ENCODE measurements around the gene ZCCHC8. TPM values are rescaled to one million over a fixed set of nuclear protein-coding genes. Genes with fewer than 3 reads are reported as not detected.
"Not testable (repeated sequence)": the region's sequence is repeated elsewhere in the genome, so short reads cannot be mapped to it uniquely, and the experiment has no call there.

The ZCCHC8 gene
- total RNA-seq, 1 experiment from 2014 or later, result 17.1 TPM

DNA sequence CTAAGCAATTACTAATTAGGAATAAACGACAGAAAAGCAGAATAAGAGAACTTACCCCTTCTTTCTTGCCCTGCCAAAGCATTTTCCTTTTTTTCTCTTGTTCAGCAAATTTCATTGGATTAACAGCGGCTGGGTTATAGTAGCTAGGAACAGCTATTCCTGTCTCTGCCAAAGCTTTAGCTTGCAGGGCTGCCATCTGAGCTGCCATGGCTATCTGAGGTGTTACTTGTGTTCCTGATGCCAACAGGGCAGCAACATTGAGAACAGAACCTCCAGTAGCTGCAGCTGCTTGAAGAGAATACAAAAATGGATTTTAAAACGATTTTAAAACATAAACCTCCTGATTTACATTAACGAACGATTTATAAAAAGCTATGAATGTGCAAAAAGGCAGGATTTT lies 7.4 kb upstream of the ZCCHC8 start:
- DNase-seq (ENCODE audit: low read depth), result no peak

DNA sequence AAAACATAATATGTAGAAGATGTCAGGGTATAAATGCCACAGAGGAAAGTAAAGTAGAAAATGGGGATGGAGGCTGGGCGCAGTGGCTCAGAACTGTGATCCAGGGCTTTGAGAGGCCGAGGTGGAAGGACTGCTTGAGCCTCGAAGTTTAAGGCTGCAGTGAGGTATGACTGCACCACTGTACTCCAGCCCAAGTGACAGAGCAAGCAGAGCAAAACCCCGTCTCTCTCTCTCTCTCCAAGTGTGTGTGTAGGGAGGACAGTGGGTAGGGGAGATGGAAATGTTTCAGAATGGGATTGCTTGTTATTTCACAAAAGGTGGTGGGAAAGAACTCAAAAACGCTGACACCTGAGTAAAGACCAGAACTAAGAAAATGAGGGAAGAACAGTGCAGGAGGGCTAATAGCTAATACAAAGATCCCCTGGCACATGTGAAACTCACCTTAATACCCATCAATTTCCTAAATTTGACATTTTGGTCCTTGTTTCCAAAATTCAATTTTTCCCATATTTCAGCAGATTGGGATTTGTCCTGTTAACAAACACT lies 5.7 kb upstream of the ZCCHC8 start:
- DNase-seq (ENCODE audit: low read depth), result no peak

DNA sequence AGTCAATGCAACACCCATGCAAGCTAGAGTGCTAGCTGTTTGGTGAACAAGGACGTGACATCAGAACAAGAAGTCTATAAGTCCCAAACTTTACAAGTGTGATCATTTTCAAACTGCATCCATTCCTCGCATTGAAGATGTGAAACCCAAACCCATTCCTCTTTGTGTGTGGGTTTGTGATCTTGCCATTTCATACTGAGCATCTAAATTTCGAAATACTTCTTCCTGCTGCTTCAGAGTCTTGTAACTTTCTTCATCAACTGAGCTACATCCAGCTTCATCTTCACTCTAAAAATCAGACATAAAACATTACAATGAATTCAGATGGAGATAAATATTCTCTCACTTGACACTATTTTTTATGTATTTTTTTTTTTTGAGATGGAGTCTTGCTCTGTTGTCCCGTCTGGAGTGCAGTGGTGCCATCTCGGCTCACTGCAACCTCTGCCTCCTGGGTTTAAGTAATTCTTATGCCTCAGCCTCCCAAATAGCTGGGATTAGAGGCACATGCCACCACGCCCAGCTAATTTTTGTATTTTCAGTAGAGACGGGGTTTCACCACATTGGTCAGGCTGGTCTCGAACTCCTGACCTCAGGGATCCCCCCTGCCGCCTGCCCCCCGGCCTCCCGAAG lies 4.8 kb upstream of the ZCCHC8 start:
- DNase-seq (ENCODE audit: low read depth), result no peak

DNA sequence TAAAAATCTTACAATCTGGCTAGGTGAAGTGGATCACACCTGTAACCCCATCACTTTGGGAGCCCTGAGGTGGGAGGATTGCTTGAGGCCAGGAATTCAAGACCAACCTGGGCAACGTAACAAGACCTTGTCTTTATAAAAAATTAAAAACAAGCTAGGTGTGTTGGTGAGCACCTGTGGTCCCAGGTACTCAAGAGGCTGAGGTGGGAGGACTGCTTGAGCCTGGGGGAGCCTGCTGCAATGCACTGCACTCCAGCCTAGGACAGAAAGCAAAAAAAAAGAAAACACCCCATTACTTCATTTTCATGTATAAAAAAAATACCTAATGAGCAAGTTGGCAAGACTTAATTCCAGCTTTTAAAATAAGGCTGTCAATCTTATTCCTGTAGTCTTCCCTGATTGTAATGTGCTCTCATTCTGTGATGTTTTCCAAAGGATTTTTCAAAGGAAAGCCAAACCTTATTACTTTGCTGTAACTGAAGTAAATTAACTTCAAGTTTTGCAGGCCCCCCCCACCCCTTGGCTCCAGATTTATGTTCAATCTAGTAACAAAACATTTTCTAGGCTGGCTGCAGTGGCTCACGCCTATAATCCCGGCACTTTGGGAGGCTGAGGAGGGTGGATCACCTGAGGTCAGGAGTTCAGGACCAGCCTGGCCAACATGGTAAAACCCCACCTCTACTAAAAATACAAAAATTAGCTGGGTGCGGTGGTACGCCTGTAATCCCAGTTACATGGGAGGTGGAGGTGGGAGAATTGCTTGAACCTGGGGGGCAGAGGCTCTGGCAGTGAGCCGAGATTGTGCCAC lies 3.3 kb upstream of the ZCCHC8 start:
- no peak for DNase-seq (ENCODE audit: low read depth)

DNA sequence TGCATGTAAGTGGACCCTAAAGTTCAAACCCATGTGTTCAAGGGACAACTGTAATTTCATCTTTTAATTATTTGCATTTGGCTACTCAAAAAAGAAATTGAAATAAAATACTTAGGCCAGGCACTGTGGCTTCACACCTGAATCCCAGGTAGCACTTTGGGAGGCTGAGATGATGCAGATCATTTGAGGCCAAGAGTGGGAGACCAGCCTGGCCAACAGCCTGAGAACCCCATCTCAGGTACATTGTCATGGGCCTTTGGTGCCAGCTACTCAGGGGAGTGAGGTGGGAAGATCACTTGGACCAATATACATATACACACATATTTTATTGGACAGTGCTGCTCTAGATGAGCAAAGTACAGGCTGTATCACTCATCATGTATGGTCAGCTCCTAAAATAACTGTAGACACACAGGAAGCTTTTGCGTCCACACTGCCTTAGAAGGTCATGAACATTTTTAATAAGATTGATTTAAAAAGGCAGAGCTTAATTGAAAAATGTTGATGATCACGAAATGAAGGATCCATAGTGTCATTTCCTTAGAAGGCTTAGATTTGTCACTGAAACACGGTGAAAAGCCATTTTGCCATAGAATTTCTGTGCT lies 2.5 kb upstream of the ZCCHC8 start:
- DNase-seq (ENCODE audit: low read depth), result no peak

DNA sequence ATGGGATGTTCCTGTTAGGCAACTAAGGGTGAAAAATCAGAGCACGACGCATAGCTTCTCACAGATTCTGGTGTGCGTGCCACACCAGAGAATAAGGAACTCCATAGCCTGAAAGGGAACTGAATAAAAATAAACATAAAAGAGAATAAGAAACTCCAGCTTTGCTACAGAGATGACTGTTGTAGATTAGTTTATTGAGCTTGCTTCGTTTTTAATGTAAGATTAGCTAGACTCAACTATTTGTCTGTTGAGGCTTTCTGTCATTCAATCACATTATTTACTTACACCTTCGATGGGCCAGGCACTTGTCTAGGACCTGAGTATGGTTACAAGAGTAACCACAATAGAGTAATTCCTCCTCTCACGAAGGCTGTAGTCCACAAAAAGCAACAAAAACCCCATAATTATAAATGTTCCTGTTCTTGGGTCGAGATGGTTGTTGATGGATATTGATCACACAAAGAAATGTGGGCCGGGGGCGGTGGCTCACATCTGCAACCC lies 807 bp upstream of the ZCCHC8 start:
- DNase-seq (ENCODE audit: low read depth), result no peak

DNA sequence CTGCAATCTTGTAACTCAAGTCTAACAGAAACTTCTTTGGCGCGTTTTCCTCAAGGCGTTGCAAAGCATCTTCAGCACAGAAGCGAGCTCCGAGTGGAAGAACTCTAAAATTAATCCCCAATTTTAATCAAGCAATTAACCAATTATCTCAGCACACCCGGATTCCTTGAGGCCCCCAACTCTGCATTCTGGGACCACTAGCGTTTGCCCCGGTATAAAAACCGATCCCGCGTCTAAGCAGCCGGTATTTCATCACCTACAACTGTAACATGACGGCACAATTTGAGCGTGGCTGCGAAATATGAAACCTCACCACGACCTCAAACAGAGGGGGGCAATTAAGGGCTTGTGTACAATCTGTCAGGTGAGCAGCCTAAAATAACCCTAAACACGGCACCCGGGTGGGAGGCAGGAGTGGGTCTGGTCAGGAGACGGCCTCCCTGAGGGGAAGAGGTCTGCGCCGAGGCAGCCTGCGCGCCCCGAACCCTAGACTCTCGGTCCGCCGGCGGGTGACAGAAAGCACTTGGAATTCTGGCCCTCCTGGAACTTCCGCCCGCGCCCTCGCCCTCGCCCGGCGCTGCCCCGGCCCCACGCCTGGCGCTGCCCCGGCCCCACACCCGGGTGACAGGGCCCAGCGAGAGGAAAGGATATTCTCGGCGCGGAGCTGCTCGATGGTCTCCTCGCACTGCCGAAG lies 594 bp downstream of the ZCCHC8 start:
- DNase-seq (ENCODE audit: low read depth), result peak; percentile 63

DNA sequence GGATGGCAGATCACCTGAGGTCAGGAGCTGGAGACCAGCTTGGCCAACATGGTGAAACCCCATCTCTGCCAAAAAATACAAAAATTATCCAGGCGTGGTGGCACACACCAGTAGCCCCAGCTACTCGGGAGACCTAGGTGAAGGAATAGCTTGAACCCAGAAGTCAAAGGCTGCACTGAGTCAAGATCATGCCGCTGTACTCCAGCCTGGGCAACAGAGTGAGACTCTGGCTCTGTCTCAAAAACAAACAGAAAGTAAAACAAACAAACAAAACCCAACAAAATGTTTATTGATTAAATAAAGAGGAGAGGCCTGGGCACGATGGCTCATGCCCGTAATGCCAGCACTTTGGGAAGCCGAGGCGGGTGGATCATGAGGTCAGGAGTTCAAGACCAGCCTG lies 5.5 kb downstream of the ZCCHC8 start:
- no peak for DNase-seq (ENCODE audit: low read depth)

DNA sequence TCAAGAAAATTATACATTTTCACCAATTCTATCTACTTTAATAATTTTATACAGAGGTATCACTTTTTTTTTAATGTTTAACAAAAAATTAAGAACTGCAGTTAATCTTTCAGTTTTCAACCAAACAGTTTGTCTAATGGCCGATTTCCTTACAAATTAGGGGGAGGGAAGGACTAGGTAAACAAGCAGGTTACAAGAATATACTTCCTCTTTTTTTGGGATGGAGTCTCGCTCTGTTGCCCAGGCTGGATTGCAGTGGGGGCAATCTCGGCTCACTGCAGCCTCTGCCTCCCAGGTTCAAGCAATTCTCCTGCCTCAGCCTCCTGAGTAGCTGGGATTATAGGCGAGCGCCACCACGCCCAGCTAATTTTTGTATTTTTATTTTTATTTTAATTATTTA lies 7.5 kb downstream of the ZCCHC8 start:
- not testable (repeated sequence) for DNase-seq (ENCODE audit: low read depth)

DNA sequence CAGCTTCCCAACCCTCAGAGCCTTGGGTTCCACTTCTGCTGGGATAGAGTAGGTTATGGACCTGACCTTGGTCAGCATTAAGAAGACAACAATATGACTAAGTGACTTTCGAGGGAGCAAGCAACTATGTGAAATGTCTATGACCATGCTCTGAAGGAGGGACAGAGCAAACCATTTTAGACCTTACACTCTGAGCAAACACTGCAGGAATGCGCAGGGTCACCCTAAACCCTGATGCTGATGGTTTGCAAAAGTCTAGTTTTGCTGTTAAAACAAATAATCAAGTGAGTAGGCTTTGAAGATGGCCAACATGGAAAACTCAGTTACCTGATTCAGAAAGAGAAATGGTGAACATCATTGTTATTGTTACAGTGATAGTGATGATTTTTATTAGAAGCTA lies 8.7 kb downstream of the ZCCHC8 start:
- no peak for DNase-seq (ENCODE audit: low read depth)

DNA sequence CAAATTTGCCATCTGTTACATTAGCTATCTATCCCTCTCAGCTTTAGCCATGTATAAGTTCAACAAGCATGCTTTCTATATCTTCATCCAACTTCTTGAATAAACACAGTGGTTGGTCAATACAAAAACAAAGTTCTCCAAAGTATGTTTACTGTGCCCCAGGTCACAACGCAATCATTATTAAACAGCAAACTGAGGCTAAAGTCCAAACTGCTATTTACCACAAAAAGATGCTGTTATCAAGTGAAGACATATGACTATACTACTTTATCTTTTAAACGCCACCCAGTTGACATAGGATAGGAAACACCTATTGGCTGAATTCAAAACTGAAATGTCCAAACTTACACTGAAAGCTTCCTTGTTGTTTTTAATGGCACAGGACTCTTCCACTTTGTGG lies 11.7 kb downstream of the ZCCHC8 start:
- no peak for DNase-seq (ENCODE audit: low read depth)

DNA sequence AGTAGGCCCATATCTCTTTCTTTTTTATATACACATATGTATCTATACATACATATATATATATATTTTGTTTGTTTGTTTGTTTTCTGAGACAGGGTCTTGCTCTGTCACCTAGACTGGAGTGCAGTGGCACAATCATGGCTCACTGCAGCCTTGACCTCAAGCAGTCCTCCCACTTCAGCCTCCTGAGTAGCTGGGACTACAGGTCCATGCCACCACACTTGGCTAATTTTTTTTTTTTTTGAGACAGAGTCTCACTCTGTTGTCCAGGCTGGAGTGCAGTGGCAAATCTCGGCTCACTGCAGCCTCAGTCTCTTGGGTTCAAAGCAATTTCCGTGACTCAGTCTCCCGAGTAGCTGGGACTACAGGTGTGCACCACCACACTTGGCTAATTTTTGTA lies 12.9 kb downstream of the ZCCHC8 start:
- not testable (repeated sequence) for DNase-seq (ENCODE audit: low read depth)

DNA sequence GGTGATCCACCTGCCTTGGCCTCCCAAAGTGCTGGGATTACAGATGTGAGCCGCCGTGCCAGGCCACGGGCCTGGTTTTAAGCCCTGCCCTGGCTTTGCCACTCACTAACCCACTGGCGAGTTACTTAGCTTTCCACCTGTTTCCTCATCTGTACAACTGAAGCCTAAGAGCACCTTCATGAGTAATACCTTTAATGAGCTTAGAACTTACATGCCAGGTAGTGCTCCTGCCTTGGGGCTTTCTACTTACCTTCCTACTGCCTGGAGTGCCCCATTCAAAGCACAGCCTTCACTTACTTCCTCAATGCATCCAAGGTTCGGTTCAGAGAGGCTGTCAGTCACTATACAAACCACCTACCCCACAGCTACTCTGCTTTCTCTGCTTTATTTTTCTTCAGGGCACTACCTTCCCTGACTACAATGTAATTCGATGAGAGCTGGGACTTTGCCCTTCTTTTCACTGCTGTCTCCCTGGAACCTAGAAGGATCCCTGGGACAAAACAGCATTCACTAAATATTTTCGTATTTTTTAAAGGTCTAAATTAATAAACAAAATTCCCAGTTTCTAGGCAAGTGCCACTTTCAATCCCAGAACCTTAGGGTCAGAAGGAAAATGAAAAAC lies 13.8 kb downstream of the ZCCHC8 start:
- no peak for DNase-seq (ENCODE audit: low read depth)

DNA sequence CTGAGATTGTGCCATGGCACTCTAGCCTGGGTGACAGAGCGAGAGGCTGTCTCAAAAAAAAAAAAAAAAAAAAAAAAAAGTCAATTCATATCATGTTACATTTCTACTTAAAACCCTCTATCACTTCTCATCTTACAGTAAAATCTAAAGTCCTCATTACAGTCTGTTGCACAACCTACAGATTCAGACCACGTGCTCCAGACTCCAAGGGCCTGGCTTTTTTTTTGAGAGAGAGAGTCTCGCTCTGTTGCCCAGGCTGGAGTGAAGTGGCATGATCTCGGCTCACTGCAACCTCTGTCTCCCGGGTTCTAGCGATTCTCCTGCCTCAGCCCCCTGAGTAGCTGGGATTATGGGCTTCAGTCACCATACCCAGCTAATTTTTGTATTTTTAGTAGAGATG lies 14.4 kb downstream of the ZCCHC8 start:
- DNase-seq (ENCODE audit: low read depth), result not testable (repeated sequence)

DNA sequence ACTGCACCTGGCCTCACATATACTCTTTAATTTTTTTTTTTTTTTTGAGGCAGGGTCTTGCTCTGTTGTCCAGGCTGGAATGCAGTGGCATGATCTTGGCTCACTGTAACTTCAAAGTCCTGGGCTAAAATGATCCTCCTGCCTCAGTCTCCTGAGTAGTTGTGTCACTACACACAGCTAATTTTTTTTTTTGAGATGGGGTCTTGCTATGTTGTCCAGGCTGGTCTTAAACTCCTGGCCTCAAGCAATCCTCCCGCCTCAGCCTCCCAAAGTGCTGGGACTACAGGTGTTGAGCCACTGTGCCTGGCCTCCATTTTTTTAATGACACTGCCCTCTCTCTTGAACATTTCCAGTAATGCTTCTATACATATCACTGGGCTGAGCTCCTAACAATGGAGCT lies 16.3 kb downstream of the ZCCHC8 start:
- DNase-seq (ENCODE audit: low read depth), result not testable (repeated sequence)

DNA sequence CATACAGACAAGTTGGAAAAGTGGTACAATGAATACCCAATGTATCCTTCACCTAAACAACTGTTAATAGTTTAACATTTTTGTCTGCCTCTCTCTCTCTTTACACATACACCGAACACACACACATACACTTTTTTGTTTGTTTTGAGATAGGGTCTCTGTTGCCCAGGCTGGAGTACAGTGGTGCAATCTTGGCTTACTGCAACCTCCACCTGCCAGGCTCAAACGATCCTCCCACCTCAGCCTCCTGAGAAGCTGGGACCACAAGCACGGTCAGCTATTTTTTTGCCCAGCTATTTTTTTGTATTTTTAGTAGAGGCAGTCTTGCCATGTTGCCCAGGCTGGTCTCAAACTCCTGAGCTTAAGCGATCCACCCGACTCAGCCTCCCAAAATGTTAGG lies 16.8 kb downstream of the ZCCHC8 start:
- DNase-seq (ENCODE audit: low read depth), result no peak

DNA sequence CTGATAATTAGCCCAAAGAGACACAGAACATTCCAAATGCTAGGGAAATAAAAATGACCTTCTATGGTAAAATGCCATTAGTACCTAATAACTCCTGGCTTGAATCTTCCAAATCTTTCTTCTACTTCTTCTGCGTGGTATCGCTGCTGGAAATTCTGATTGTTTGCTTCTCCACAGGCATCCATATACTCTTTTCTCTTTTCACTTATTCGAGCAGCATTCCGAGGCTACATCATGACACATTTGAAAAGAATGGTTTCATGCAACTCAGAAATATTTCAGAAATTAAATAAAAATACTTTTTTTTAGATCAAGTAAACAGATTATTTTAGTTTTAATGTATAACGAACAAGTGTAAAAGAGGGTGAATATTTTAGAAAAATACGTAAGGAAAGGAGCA lies 18.9 kb downstream of the ZCCHC8 start:
- DNase-seq (ENCODE audit: low read depth), result no peak

DNA sequence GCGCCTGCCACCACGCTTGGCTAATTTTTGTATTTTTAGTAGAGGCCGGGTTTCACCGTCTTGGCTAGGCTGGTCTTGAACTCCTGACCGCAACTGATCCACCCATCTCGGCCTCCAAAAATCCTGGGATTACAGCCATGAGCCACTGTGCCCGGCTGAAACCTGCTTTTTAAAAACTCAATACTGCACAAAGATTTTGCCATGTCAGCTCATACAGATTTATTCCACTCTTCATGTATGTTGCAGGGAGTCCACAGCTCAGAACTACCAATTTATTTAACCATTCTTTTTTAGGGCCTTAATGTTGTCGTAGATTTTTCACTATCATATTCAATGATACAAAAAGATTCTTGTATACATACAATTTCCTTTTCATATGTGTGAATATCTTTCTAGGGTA lies 20.0 kb downstream of the ZCCHC8 start:
- no peak for DNase-seq (ENCODE audit: low read depth)

DNA sequence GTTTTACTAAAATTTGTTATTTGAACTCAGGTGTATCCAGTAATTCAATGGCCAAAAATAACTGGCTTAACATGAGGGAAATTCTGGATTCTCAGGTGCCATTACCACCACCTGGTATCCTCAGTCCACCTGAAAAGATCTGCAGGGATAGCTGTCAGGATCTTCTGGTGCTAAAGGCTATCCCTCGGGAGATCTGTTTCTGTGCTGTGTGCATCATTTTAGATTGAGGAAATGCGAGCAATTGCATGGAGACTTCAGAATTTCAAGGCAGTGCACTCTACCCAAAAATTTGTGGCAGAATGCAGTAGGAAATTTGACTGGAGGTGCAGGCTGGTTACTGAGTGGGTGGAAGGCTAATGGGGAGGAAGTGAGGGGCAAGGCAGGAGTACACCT lies 26.4 kb downstream of the ZCCHC8 start:
- DNase-seq (ENCODE audit: low read depth), result no peak

DNA sequence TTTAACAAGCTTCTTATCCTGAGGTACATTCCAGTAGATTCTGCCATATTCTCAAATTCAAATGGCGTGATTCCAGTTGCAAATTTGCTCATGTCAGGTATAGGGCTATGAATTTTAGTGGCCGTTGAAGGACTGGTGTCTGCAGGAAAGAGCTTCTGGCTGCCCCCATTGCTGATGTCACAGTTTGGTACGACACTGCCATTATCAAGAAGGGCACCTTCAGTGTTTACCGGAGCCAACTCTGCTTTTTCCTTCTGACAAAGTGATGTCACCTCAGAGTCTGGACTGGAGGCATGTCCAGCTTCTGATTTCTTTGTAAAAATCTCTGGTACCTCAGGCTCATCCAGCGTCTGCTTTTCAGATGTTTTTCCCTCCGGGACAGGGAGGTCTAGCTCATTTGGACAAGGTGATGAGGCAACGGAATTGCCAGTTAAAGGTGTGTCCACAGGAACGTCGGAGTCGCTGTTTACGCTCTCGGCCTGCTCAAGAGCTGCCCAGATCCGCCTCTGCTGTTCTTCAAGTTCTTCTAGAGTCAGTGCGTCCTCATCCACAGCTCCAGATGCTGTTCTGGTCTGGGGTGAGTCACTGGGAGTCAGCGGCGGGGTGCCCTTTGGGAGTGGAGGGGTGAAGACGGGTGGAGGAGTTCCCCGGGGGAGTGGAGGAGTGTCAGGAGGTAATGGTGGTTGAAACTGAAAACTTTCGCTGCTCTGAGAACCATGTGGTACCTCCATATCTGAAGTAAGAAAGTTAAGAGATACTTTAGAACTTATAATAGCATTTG lies 27.0 kb downstream of the ZCCHC8 start:
- no peak for DNase-seq (ENCODE audit: low read depth)

Measured in Daoy (cell line).